K562 (cell line): Measurements from ENCODE around the gene ACOT9. TPM values are rescaled to one million over a fixed set of nuclear protein-coding genes. Genes with fewer than 3 reads are reported as not detected.

ENCODE experiments used
- E2F1 ChIP-seq: sonication (generic); formaldehyde crosslinking; IDR thresholded peaks from 2 replicates; pipeline ENCODE4 v1.8.1; 2023; ENCODE audit warnings: mild to moderate bottlenecking, missing genetic modification reagents, moderate library complexity
- GTF2F1 ChIP-seq: IDR thresholded peaks from 2 replicates; pipeline ENCODE4 v1.6.1; 2011; ENCODE audit warnings: low read depth, low read length, improper control_type of control experiment
- MGA ChIP-seq: fragments of 450-650 bp; IDR thresholded peaks from 2 replicates; pipeline ENCODE4 v1.6.1; 2016; ENCODE audit warnings: mild to moderate bottlenecking, moderate library complexity
- UBTF ChIP-seq, 2 experiments: IDR thresholded peaks; 2 replicates each; pipeline ENCODE4 v1.6.1; 2012; ENCODE audit warnings: improper control_type of control experiment in 2 of 2, low read depth in 2 of 2, low read length in 2 of 2, borderline replicate concordance in 1 of 2
- polyA plus RNA-seq, 8 experiments: library from polyadenylated mRNA; depleted of rRNA in 4 of 8; stranded (reverse) in 5 of 8; unstranded in 3 of 8; fragments of >200 nt; fragmentation: Nextera tagmentation in 2 of 8; fragmentation: Illumina TruSeq in 1 of 8; extraction: Ambion mirVana in 2 of 8; extraction: Trizol in 1 of 8; gene quantifications; 2 replicates each; pipeline versions ENCODE4 v1.2.1 to v1.2.3, GENCODE V29; 2011 to 2014; ENCODE audit warnings: inconsistent platforms in 1 of 8, missing spikeins in 1 of 8
- total RNA-seq, 7 experiments: library from RNA; depleted of rRNA in 6 of 7; stranded (reverse); fragments of >200 nt in 6 of 7; fragmentation: Illumina TruSeq in 2 of 7; extraction: Trizol in 2 of 7; gene quantifications; 2 replicates each; pipeline versions ENCODE4 v1.2.1 to v1.2.3, GENCODE V29; 2011 to 2021; ENCODE audit warnings: low replicate concordance in 1 of 7

Gene ACOT9
- total and polyA plus RNA-seq, 9 of the 15 experiments (the other 6 are each of a cell fraction or from before 2014, with no cell fraction given) = 31.2 to 80.9 (median 45.3) TPM

- no peak for TF ChIP-seq MGA
- TF ChIP-seq E2F1 = no peak
- no peak for TF ChIP-seq UBTF (IDR thresholded peaks at IDR 0.05; ENCODE audit: borderline replicate concordance in 1 of 2, low read depth in 2 of 2, low read length in 2 of 2)
- no peak for TF ChIP-seq GTF2F1
These were observed 33.3 kb upstream of the ACOT9 start (continued) for GRCh38 chrX:23776363-23776762.
